AG04449 (cell line): ENCODE results near the gene HCRTR1.
A peak's percentile ranks its signal among the peaks of the same experiment; 100 is the strongest.

ENCODE experiments used
- CTCF ChIA-PET: fragments of 350-600 bp; formaldehyde crosslinking; extraction: SDS; loops from one replicate; lab custom pipeline; 2021; ENCODE audit warnings: antibody characterized with exemption; lab: Yijun Ruan, JAX
- POLR2A ChIA-PET: fragments of 400-600, 350-600 bp; formaldehyde crosslinking; extraction: SDS; loops from one replicate; lab custom pipeline; 2020; ENCODE audit warnings: antibody characterized with exemption, inconsistent platforms; lab: Yijun Ruan, JAX
- DNase-seq: peaks from one replicate; pipeline ENCODE4 v3.0.0-alpha.2; 2010; ENCODE audit warnings: low read depth, low spot score
- H3K4me3 ChIP-seq: 2 replicates; pipeline ENCODE4 v1.5.1; 2011; ENCODE audit warnings: low read depth, mild to moderate bottlenecking, control low read depth, low read length
- CTCF ChIP-seq: IDR thresholded peaks from one replicate; pipeline ENCODE4 v1.5.1; 2011; ENCODE audit warnings: mild to moderate bottlenecking, moderate library complexity, low read length, control low read depth, inconsistent platforms; ENCODE audit not compliant: insufficient read depth; ENCODE audit errors: missing control alignments

HCRTR1 gene

GRCh38 chr1:31575369-31576140 lies 41.9 kb upstream of the HCRTR1 start:
- POLR2A ChIA-PET: no interaction called here
- no peak overlapping the region for H3K4me3 ChIP-seq
- no peak for DNase-seq
- no peak for TF ChIP-seq CTCF
- CTCF ChIA-PET: interaction anchor here (1.2 to 7.2 kb wide), 3 partner anchors 11 to 170 kb away, joined by 3 to 34 read pairs (median 4); no protein-coding TSS in a partner anchor

GRCh38 chr1:31576201-31576669 lies 41.3 kb upstream of the HCRTR1 start, which contains the start of gene TINAGL1:
TINAGL1 (plus strand) TSS chr1:31576515; CDS start chr1:31577149, 634 bp downstream.
- TF ChIP-seq CTCF: no peak
- POLR2A ChIA-PET: no interaction called here
- peak within 1 kb of the TSS; percentile 47 for H3K4me3 ChIP-seq
- CTCF ChIA-PET: interaction anchor here (1.2 to 7.2 kb wide), 3 partner anchors 12 to 169 kb away, joined by 3 to 34 read pairs (median 9); no protein-coding TSS in a partner anchor
- no peak for DNase-seq

- ChIA-PET CTCF (interaction anchor here (1.1 to 7.2 kb wide), 5 partner anchors 13 to 56 kb away, joined by 3 to 34 read pairs (median 4); no protein-coding TSS in a partner anchor), POLR2A (no interaction called here)
- peak overlapping the region; percentile 47 for H3K4me3 ChIP-seq
- TF ChIP-seq CTCF: no peak
- DNase-seq: no peak
These were observed 40.6 kb upstream of the HCRTR1 start for GRCh38 chr1:31576743-31577455.

- no peak for DNase-seq
- TF ChIP-seq CTCF: no peak
- ChIA-PET CTCF (interaction anchor here (1.1 to 7.2 kb wide), 5 partner anchors 13 to 55 kb away, joined by 3 to 34 read pairs (median 4); no protein-coding TSS in a partner anchor), POLR2A (no interaction called here)
- peak overlapping the region; percentile 15 for H3K4me3 ChIP-seq
These were observed 39.8 kb upstream of the HCRTR1 start for GRCh38 chr1:31577515-31578192.

GRCh38 chr1:31579374-31579773 lies 38.1 kb upstream of the HCRTR1 start:
- no peak for DNase-seq
- TF ChIP-seq CTCF: no peak
- H3K4me3 ChIP-seq: no peak overlapping the region
- ChIA-PET CTCF (interaction anchor here (0.7 to 3.2 kb wide), 7 partner anchors 8 to 30 kb away, joined by 3 to 9 read pairs (median 3); no protein-coding TSS in a partner anchor), POLR2A (no interaction called here)
